ENCODE results near the gene PTX4.
A peak's percentile ranks its signal among the peaks of the same experiment; 100 is the strongest.

PTX4 gene

DNA sequence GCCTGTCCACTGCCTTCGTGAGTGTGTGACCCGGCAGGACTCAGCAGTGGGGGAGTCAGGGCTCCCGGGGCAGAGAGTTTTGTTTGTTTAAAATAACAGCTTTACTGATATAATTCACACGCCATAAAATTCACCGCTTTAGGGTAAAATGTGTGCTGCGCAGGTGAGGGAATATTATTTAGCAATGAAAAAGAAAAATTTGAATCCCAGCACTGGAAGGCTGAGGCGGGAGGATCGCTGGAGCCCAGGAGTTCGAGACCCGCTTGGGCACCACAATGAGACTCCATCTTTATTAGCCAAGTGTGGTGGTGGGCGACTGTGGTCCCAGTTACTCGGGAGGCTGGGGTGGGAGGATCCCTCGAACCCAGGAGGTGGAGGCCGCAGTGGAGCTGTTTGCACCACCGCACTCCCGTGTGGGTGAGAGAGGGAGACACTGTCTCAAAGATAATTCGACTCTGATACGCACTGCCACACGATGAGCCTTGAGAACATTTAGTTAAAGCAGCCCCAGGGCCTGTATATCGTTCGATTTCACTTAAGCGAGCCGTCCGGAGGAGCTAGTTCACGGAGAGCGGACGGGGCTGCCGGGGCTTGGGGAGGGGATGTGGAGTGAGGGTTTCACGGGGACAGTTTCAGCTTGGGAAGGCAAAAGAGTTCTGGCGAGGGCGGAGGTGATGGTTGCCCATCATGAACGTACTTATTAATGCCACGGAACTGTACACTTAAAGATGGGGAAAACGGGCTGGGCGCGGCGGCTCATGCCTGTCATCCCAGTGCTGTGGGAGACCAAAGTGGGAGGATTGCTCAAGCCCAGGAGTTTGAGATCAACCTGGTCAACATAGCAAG is 14.6 kb upstream of the PTX4 start:
- no peak for DNase-seq (ENCODE audit: low read depth)
- no peak overlapping the region for H3K4me3 ChIP-seq (ENCODE audit: low read depth, low read length)

DNA sequence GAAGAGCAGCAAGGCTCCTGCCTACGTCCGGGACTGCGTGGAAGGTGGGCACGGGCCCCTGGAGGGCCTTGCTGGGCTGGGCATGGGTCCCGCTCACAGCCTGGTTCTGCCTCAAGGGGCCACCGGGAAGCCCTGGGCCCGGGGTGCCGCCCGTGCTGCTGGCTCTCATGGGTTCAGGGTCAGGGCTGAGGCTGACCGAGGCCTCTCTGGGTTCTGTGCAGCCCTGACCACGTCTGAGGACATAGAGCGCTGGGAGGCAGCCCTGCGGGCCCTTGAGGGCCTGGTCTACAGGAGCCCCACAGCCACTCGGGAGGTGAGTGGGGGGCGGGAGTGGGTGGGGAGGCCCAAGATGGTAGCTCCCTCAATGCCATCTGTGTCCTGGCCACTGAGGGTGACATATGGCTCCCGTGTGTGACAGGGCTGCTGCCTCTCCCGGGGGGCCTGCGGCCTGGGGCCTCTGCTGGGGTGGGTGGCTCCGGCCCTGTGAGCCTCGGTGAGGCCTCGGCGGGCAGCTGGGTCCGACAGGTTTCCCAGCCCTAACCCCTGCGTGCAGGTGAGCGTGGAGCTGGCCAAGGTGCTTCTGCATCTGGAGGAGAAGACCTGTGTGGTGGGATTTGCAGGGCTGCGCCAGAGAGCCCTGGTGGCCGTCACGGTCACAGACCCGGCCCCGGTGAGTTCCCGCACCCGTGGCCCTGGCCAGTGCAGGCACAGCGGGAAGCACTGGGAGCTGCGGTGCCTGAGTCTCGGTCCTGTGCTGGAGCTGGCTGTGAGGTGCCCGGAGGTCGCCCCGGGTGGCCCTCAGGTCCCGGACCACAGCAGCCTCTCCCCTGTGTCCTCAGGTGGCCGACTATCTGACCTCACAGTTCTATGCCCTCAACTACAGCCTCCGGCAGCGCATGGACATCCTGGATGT is 13.6 kb upstream of the PTX4 start:
- DNase-seq (ENCODE audit: low read depth), result no peak
- H3K4me3 ChIP-seq (ENCODE audit: low read depth, low read length), result no peak overlapping the region

- no peak for DNase-seq (ENCODE audit: low read depth)
- no peak overlapping the region for H3K4me3 ChIP-seq (ENCODE audit: low read depth, low read length)
These were observed 12.9 kb upstream of the PTX4 start for GRCh38 chr16:1501630-1502029.

GRCh38 chr16:1500465-1501150 is 11.9 kb upstream of the PTX4 start:
- H3K4me3 ChIP-seq (ENCODE audit: low read depth, low read length), result no peak overlapping the region
- no peak for DNase-seq (ENCODE audit: low read depth)

DNA sequence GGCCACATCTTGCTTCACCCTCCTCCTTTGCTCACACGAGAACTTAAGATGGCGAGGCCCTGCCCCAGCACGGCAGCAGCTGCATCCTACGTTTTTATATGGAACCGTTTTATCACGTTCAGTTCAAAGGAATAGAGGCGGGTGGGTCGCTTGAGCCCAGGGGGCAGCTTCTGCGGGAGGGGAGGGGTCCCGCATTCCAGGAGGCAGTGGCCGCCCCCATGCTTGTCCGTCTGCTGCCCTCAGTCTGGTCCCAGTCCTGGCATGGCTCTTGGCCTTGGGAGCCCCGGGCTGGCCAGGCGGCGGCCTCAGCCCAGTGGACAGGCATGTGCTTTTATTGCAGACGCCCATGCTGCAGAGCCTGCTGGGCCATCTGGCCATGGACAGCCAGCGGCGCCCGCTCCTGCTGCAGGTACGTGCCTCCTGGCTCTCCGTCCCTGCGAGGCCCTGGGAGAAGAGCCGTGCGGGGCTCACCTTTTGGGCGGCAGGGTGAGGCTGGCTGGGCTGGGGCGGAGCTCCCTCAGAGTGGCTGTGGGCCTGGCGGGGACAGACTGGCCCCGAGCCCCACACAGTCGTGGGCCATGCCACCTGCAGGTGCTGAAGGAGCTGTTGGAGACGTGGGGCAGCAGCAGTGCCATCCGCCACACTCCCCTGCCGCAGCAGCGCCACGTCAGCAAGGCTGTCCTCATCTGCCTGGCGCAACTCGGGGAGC is 11.2 kb upstream of the PTX4 start:
- no peak overlapping the region for H3K4me3 ChIP-seq (ENCODE audit: low read depth, low read length)
- DNase-seq (ENCODE audit: low read depth), result no peak

DNA sequence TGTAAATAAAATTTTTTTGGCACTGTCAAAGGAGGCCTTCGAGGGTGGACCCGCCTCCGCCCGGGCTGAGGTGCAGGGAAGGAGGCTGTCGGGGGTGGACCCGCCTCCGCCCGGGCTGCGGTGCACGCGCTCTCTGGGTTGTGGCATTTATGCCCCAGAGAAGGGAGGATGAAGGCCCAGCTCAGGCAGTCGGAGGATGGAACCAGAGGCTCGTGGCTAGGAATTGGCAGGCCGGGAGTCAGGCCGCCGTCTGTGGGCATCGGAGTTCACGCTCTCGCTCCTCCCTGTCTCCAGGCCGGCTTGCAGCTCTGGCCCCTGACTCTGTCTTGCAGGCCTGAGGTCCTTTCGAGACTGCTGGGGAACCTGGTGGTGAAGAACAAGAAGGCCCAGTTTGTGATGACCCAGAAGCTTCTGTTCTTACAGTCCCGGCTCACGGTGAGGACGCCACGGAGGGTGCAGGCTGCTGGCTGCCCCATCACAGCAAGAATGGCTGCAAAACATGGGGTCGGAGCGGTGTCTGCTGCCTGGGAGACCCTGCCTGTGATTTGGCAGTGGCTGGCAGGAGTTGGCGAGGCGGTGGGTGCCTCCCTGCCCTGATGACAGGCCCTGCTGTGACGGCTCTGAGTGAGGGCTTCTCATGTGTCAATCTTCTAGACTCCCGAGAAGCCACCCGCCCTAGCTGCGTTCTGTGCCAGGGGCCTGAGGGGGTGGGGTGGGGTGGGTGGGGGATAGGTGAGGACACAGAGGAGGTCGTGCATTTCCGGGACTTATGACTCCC is 10.3 kb upstream of the PTX4 start:
- DNase-seq (ENCODE audit: low read depth), result no peak
- no peak overlapping the region for H3K4me3 ChIP-seq (ENCODE audit: low read depth, low read length)

GRCh38 chr16:1497014-1497598 is 8.4 kb upstream of the PTX4 start:
- no peak overlapping the region for H3K4me3 ChIP-seq (ENCODE audit: low read depth, low read length)
- no peak for DNase-seq (ENCODE audit: low read depth)

- DNase-seq (ENCODE audit: low read depth), result no peak
- no peak overlapping the region for H3K4me3 ChIP-seq (ENCODE audit: low read depth, low read length)
These were observed 7.7 kb upstream of the PTX4 start for GRCh38 chr16:1496464-1496863.

- no peak overlapping the region for H3K4me3 ChIP-seq (ENCODE audit: low read depth, low read length)
- no peak for DNase-seq (ENCODE audit: low read depth)
These were observed 7.1 kb upstream of the PTX4 start for GRCh38 chr16:1495889-1496262.

DNA sequence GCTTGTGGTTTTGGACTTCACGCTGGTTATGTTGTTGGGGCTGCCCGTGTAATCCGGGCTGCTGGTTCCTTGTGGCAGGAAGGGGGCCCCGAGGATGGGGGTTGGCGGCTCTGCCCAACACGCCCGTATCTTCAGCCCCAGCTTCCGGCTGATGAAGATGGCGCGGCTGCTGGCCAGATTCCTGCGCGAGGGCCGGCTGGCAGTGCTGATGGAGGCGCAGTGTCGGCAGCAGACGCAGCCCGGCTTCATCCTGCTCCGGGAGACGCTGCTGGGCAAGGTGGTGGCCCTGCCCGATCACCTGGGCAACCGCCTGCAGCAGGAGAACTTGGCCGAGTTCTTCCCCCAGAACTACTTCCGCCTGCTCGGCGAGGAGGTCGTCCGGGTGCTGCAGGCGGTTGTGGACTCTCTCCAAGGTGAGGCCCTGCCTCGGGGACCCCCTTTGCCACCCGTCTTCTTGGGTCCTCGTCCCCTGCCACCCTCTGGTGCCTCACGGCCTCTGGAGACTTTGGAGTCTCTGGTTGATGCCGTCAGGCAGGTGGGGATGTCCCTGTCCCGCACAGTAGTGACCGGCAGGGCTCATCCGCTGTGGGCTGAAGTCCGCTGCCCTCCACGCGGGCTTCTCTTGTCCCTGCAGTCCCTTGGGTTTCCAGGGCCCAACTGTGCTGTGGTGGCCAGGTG is 6.6 kb upstream of the PTX4 start:
- DNase-seq (ENCODE audit: low read depth), result no peak
- H3K4me3 ChIP-seq (ENCODE audit: low read depth, low read length), result no peak overlapping the region

GRCh38 chr16:1494711-1495110 is 6.0 kb upstream of the PTX4 start:
- no peak overlapping the region for H3K4me3 ChIP-seq (ENCODE audit: low read depth, low read length)
- no peak for DNase-seq (ENCODE audit: low read depth)

GRCh38 chr16:1494129-1494640 is 5.4 kb upstream of the PTX4 start:
- peak overlapping the region; percentile 84 for H3K4me3 ChIP-seq (ENCODE audit: low read depth, low read length)
- DNase-seq (ENCODE audit: low read depth), result peak; percentile 36

- peak overlapping the region; percentile 84 for H3K4me3 ChIP-seq (ENCODE audit: low read depth, low read length)
- DNase-seq (ENCODE audit: low read depth), result no peak
These were observed 5.0 kb upstream of the PTX4 start for GRCh38 chr16:1493746-1494094.

DNA sequence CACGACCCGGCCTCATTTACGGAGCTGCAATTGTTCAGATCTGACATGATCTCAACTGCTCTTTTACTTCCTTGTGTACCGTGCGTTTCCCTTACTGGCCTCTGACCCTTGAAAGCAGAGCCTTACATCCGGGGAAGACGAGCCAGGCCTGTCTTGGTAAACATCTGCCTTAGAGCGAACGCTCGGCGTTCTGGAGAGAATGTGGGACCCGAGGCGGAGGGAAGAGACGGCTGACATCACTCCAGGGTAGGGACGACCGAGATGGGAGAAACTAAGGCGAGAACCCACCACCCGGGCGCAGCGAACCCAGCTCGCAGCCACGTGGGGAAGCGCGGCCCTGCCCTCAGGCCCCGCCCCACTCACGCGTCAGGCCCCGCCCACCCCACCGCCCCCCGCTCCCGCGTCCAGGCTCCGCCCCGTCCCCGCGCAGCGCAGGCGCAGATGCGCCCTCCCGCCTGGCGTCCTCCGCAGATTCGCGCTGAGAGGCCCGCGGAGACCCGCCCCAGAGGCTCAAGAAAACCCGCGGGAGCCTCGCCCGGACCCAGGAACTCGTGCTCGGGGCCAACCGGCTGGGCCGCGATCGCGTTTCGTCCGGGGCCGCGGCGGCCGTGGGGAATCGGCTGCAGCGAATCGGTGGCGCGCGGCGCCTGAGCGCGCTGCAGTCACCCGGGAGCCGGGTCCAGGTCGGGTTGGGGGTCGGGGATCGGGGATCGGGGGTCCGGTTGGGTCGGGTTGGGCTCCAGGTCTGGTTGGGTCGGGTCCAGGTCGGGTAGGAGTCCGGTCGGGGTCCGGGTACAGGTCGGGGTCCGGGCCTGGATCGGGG is 4.4 kb upstream of the PTX4 start, which contains the start of gene TELO2:
TELO2 (plus strand) TSS at position 438 of the 823 bp plus-strand sequence. CDS start 922 bp downstream, outside the sequence.
- peak; percentile 18 for DNase-seq (ENCODE audit: low read depth)
- peak within 1 kb of the TSS; percentile 84 for H3K4me3 ChIP-seq (ENCODE audit: low read depth, low read length)

DNA sequence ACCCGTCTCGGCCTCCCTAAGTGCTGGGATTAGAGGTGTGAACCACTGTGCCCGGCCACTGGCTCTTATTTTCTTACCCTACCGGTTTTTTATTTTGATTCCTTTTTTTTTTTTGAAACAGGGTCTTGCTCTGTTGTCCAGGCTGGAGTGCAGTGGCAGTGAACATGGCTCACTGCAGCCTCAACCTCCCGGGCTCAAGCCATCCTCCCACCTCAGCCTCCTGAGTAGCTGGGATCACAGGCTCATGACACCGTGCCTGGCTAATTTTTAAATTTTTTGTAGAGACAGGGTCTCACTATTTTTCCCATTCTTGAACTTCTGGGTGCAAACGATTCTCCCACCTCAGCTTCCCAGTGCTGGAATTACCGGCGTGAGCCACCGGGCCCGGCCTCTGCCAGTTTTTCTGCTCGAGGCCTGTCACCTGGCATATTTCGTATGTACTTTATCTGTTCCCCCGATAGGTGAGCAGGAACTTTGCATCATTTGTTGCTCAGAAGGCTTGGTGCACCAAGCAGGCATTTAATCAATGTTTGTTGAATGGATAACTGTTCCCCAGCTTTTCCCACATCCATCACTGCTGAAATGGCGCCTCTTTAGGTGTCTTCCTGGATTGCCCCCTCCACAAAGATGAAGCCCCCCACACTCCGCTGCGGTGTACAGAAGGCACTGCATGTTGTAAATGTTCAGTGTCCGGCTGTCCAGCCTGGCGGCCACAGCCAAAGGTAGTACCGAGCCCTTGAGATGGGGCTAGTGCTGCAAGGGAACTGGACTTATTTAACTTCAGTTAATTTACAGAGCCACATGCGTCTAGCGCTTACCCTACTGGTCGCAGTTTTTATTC is 3.6 kb upstream of the PTX4 start:
- peak overlapping the region; percentile 84 for H3K4me3 ChIP-seq (ENCODE audit: low read depth, low read length)
- DNase-seq (ENCODE audit: low read depth), result no peak

GRCh38 chr16:1491327-1491726 is 2.6 kb upstream of the PTX4 start:
- DNase-seq (ENCODE audit: low read depth), result no peak
- H3K4me3 ChIP-seq (ENCODE audit: low read depth, low read length), result no peak overlapping the region

Measured in skeletal muscle cell (primary cell).